H1 (cell line): Measurements from ENCODE around the gene RPLP2. TPM values are rescaled to one million over a fixed set of nuclear protein-coding genes. Genes with fewer than 3 reads are reported as not detected.

ENCODE experiments used
- CTCF ChIA-PET: fragments of 300-600 bp; sonication (Branson Sonifier 250); formaldehyde crosslinking; loops from one replicate; lab custom pipeline; 2021; ENCODE audit not compliant: partially characterized antibody; lab: Charles Lee
- POLR2A ChIA-PET: fragments of 300-600 bp; sonication (Branson Sonifier 250); formaldehyde crosslinking; loops from one replicate; lab custom pipeline; 2021; ENCODE audit warnings: inconsistent platforms; ENCODE audit not compliant: partially characterized antibody; lab: Charles Lee
- DNase-seq, 2 experiments: peaks; one replicate each; pipeline versions ENCODE4 v3.0.0 to v3.0.0-alpha.2; 2010 to 2022; ENCODE audit warnings: low spot score in 2 of 2, low read depth in 1 of 2, mixed read lengths in 1 of 2
- FAIRE-seq: peaks from 2 replicates; lab custom pipeline; 2011; peaks lifted over from hg19 to GRCh38; lab: Jason Lieb, UNC
- H2AFZ ChIP-seq: 2 replicates; pipeline ENCODE4 v1.8.1; 2012; ENCODE audit warnings: low read length, inconsistent platforms
- H2AK5ac ChIP-seq: 2 replicates; pipeline ENCODE4 v1.6.1; 2013; ENCODE audit warnings: low read depth, low read length
- H2BK120ac ChIP-seq: replicated peaks from 2 replicates; pipeline ENCODE3; 2013; ENCODE audit warnings: low read depth, low read length, inconsistent platforms
- H2BK12ac ChIP-seq: 2 replicates; pipeline ENCODE4 v1.6.1; 2013; ENCODE audit warnings: low read depth, low read length
- H2BK15ac ChIP-seq: 2 replicates; pipeline ENCODE4 v1.6.1; 2013; ENCODE audit warnings: low read length
- H2BK20ac ChIP-seq: 2 replicates; pipeline ENCODE4 v1.6.1; 2013; ENCODE audit warnings: low read length
- H2BK5ac ChIP-seq: 2 replicates; pipeline ENCODE4 v1.6.1; 2013; ENCODE audit warnings: low read depth, low read length
- H3K14ac ChIP-seq: 2 replicates; pipeline ENCODE4 v1.6.1; 2013; ENCODE audit warnings: inconsistent platforms; ENCODE audit not compliant: insufficient read length
- H3K18ac ChIP-seq: 2 replicates; pipeline ENCODE4 v1.6.1; 2013; ENCODE audit warnings: low read length; ENCODE audit errors: extremely low read depth
- H3K23ac ChIP-seq: 2 replicates; pipeline ENCODE4 v1.6.1; 2013; ENCODE audit warnings: inconsistent platforms; ENCODE audit not compliant: insufficient read length
- H3K23me2 ChIP-seq: 2 replicates; pipeline ENCODE4 v1.6.1; 2013; ENCODE audit warnings: low read depth, low read length
- H3K27ac ChIP-seq: 2 replicates; pipeline ENCODE4 v1.6.1; 2011; ENCODE audit warnings: low read depth, low read length, inconsistent platforms
- H3K27me3 ChIP-seq, 4 experiments: replicated peaks in 1 of 4; 1 replicate in 1 of 4; 2 replicates in 3 of 4; pipeline versions ENCODE4 v1.6.1 to v1.8.1; 2011 to 2013; ENCODE audit warnings: low read length in 3 of 4, mild to moderate bottlenecking in 3 of 4, inconsistent platforms in 2 of 4, mixed read lengths in 2 of 4, moderate library complexity in 1 of 4; ENCODE audit not compliant: control insufficient read depth in 3 of 4, insufficient read depth in 3 of 4; ENCODE audit errors: extremely low read depth in 1 of 4
- H3K36me3 ChIP-seq, 4 experiments: 2 replicates each; pipeline versions ENCODE4 v1.6.1 to v1.8.1; 2011 to 2013; ENCODE audit warnings: mild to moderate bottlenecking in 4 of 4, low read length in 3 of 4, moderate library complexity in 2 of 4, control low read depth in 1 of 4, inconsistent platforms in 1 of 4; ENCODE audit not compliant: insufficient read depth in 4 of 4, control insufficient read depth in 2 of 4
- H3K4ac ChIP-seq: replicated peaks from 2 replicates; pipeline ENCODE3; 2013; ENCODE audit warnings: low read length, low read depth, mixed read lengths, inconsistent platforms; ENCODE audit not compliant: insufficient read length
- H3K4me1 ChIP-seq, 4 experiments: replicated peaks in 1 of 4; 1 replicate in 1 of 4; 2 replicates in 3 of 4; pipeline versions ENCODE4 v1.6.1 to v1.8.1; 2011 to 2013; ENCODE audit warnings: low read length in 3 of 4, inconsistent platforms in 2 of 4, mixed read lengths in 1 of 4; ENCODE audit not compliant: insufficient read depth in 4 of 4, control insufficient read depth in 3 of 4
- H3K4me2 ChIP-seq, 2 experiments: 2 replicates each; pipeline versions ENCODE4 v1.6.1 to v1.8.1; 2011 to 2013; ENCODE audit warnings: low read depth in 2 of 2, low read length in 2 of 2, control low read depth in 1 of 2, inconsistent platforms in 1 of 2, mild to moderate bottlenecking in 1 of 2; ENCODE audit not compliant: insufficient read depth in 1 of 2
- H3K4me3 ChIP-seq, 4 experiments: fragments of 200-600, 300-600 bp in 1 of 4; sonication (generic), shearing (Covaris generic), sonication (Bioruptor Twin) in 1 of 4; 2 replicates each; pipeline versions ENCODE4 v1.5.1 to v1.8.1; 2011 to 2016; ENCODE audit warnings: low read length in 4 of 4, low read depth in 3 of 4, control low read depth in 2 of 4, inconsistent platforms in 2 of 4, mild to moderate bottlenecking in 2 of 4, mixed read lengths in 1 of 4, moderate library complexity in 1 of 4; ENCODE audit not compliant: insufficient read depth in 2 of 4; ENCODE audit errors: extremely low read depth in 1 of 4
- H3K56ac ChIP-seq: replicated peaks from 2 replicates; pipeline ENCODE3; 2013; ENCODE audit warnings: low read depth, mild to moderate bottlenecking, mixed read lengths, low read length, inconsistent platforms; ENCODE audit not compliant: insufficient read length
- H3K79me1 ChIP-seq: 2 replicates; pipeline ENCODE4 v1.6.1; 2013; ENCODE audit warnings: low read depth, low read length, control low read depth
- H3K79me2 ChIP-seq, 2 experiments: 2 replicates each; pipeline versions ENCODE4 v1.6.1 to v1.8.1; 2012 to 2013; ENCODE audit warnings: low read length in 2 of 2, mild to moderate bottlenecking in 2 of 2, inconsistent platforms in 1 of 2; ENCODE audit not compliant: insufficient read depth in 2 of 2, control insufficient read depth in 1 of 2
- H3K9ac ChIP-seq, 4 experiments: replicated peaks in 1 of 4; 1 replicate in 1 of 4; 2 replicates in 3 of 4; pipeline versions ENCODE4 v1.6.1 to v1.8.1; 2011 to 2013; ENCODE audit warnings: low read depth in 3 of 4, low read length in 3 of 4, control low read depth in 2 of 4, mild to moderate bottlenecking in 2 of 4, moderate library complexity in 2 of 4, inconsistent platforms in 1 of 4; ENCODE audit errors: extremely low read depth in 1 of 4
- H3K9me3 ChIP-seq, 2 experiments: 2 replicates each; pipeline versions ENCODE4 v1.6.1 to v1.8.1; 2012 to 2013; ENCODE audit warnings: mild to moderate bottlenecking in 2 of 2, moderate library complexity in 2 of 2, control low read depth in 1 of 2, inconsistent platforms in 1 of 2, low read depth in 1 of 2, low read length in 1 of 2, mixed read lengths in 1 of 2; ENCODE audit not compliant: insufficient read depth in 2 of 2
- H4K20me1 ChIP-seq, 2 experiments: replicated peaks in 1 of 2; 2 replicates each; pipeline versions ENCODE3 to v1.8.1; 2011 to 2013; ENCODE audit warnings: inconsistent platforms in 2 of 2, low read length in 2 of 2, mild to moderate bottlenecking in 1 of 2; ENCODE audit not compliant: insufficient read depth in 2 of 2, control insufficient read depth in 1 of 2
- H4K5ac ChIP-seq: 2 replicates; pipeline ENCODE4 v1.6.1; 2013; ENCODE audit warnings: low read length, low read depth, mixed read lengths, inconsistent platforms; ENCODE audit not compliant: insufficient read length
- H4K8ac ChIP-seq: 2 replicates; pipeline ENCODE4 v1.8.0; 2013; ENCODE audit warnings: mild to moderate bottlenecking, moderate library complexity, low read length, inconsistent platforms; ENCODE audit not compliant: insufficient read depth; ENCODE audit errors: extremely low read depth
- H4K91ac ChIP-seq: replicated peaks from 2 replicates; pipeline ENCODE3; 2013; ENCODE audit warnings: low read length, mixed read lengths, inconsistent platforms; ENCODE audit not compliant: insufficient read length
- BCL11A ChIP-seq, 2 experiments: IDR thresholded peaks; one replicate each; pipeline ENCODE4 v1.6.1; 2011; ENCODE audit warnings: low read depth in 2 of 2, low read length in 2 of 2, mild to moderate bottlenecking in 2 of 2
- CBX5 ChIP-seq: fragments of 300-800, 300-1000 bp; sonication (generic); IDR thresholded peaks from 2 replicates; pipeline ENCODE4 v1.7.1; 2016; ENCODE audit warnings: antibody characterized with exemption, low read length, low read depth
- CHD2 ChIP-seq: IDR thresholded peaks from 2 replicates; pipeline ENCODE4 v1.6.1; 2012; ENCODE audit warnings: low read length, improper control_type of control experiment
- EZH2 ChIP-seq: fragments of 200-600 bp; sonication (generic); IDR thresholded peaks from 2 replicates; pipeline ENCODE4 v1.7.1; 2012; ENCODE audit warnings: low read depth, mild to moderate bottlenecking, moderate library complexity, low read length, inconsistent platforms; ENCODE audit not compliant: severe bottlenecking
- HDAC2 ChIP-seq, 2 experiments: fragments of 300-600 bp in 1 of 2; sonication (generic) in 1 of 2; IDR thresholded peaks; 2 replicates each; pipeline ENCODE4 v1.6.1; 2011 to 2012; ENCODE audit warnings: low read depth in 2 of 2, low read length in 2 of 2, mild to moderate bottlenecking in 2 of 2, moderate library complexity in 2 of 2, borderline replicate concordance in 1 of 2, inconsistent platforms in 1 of 2
- SAP30 ChIP-seq: fragments of 300-600 bp; sonication (generic); IDR thresholded peaks from 2 replicates; pipeline ENCODE4 v1.7.1; 2012; ENCODE audit warnings: low read length, moderate library complexity, mild to moderate bottlenecking, inconsistent platforms; ENCODE audit not compliant: insufficient read depth, insufficient replicate concordance
- TAF7 ChIP-seq: optimal IDR thresholded peaks from 2 replicates; pipeline ENCODE3; 2011; ENCODE audit warnings: low read depth, mild to moderate bottlenecking, inconsistent platforms, low read length, moderate library complexity, borderline replicate concordance
- TEAD4 ChIP-seq: IDR thresholded peaks from 2 replicates; pipeline ENCODE4 v1.6.1; 2012; ENCODE audit warnings: low read depth, low read length, inconsistent platforms, mixed read lengths
- WGBS, 2 experiments: shearing (Covaris generic) in 1 of 2; methylation state at CpG; one replicate each; pipeline versions ENCODE4 v1.1.6 to v1.1.7; 2013 to 2015; ENCODE audit warnings: low lambda C conversion rate in 2 of 2, mixed read lengths in 2 of 2, inconsistent platforms in 1 of 2, low coverage in 1 of 2, missing lambda C conversion rate in 1 of 2; ENCODE audit not compliant: insufficient replicate concordance in 2 of 2, insufficient coverage in 1 of 2, insufficient read length in 1 of 2; ENCODE audit errors: extremely low coverage in 1 of 2, missing lambda C conversion rate in 1 of 2; 5-methylcytosine and 5-hydroxymethylcytosine counted together
- polyA plus RNA-seq, 7 experiments: library from polyadenylated mRNA; depleted of rRNA in 3 of 7; stranded (reverse) in 5 of 7; unstranded in 2 of 7; fragments of >200 nt in 5 of 7; fragments of 200-250 nt in 2 of 7; gene quantifications; 1 replicate in 5 of 7; 2 replicates in 1 of 7; 4 replicates in 1 of 7; pipeline versions ENCODE4 v1.2.1 to v1.2.3, GENCODE V29; 2011 to 2013; ENCODE audit warnings: missing spikeins in 2 of 7, mixed read lengths in 2 of 7
- total RNA-seq: library from RNA; stranded (reverse); fragmentation: NEBNext Ultra II Directional; extraction: Animal tissue kit (Norgen Biotek cat#: 25700); gene quantifications from 2 replicates; pipeline ENCODE4 v1.2.1, GENCODE V29; 2021
- TF ChIP-seq, protein P1 (sequence below): IDR thresholded peaks from 2 replicates; pipeline ENCODE4 v1.6.1; 2011; ENCODE audit warnings: low read length, improper control_type of control experiment
- TF ChIP-seq, protein P2 (sequence below): IDR thresholded peaks from 2 replicates; pipeline ENCODE4 v1.6.1; 2012; ENCODE audit warnings: low read length, inconsistent platforms

RPLP2 gene
- total and polyA plus RNA-seq, 2 of the 8 experiments (the other 6 are each of a cell fraction or from before 2014, with no cell fraction given), result 1,789 to 2,106 TPM

GRCh38 chr11:793556-793955 is 16.2 kb upstream of the RPLP2 start:
- no peak overlapping the region for H2BK20ac ChIP-seq
- no peak overlapping the region for H2BK120ac ChIP-seq
- ChIA-PET POLR2A (interaction anchor here (0.6 to 53.0 kb wide), 2 partner anchors 11 to 37 kb away, joined by 3 to 1917 read pairs; partner anchors contain the start of genes CD151, CRACR2B, PNPLA2 and POLR2L), CTCF (interaction anchor here (1.0 to 2.2 kb wide), 2 partner anchors 10 to 18 kb away, joined by 3 to 10 read pairs; no protein-coding TSS in a partner anchor)
- no peak overlapping the region for H3K23ac ChIP-seq
- no peak overlapping the region for H3K4me3 ChIP-seq
- no peak overlapping the region for H3K4me2 ChIP-seq
- peaks cover 4 to 34% (median 24%) of the 10 kb centered on the region in 4 experiments for H3K4me1 ChIP-seq
- H2AK5ac ChIP-seq, result no peak overlapping the region
- H3K4ac ChIP-seq, result no peak overlapping the region
- no peaks in the 10 kb centered on the region for H3K9me3 ChIP-seq
- FAIRE-seq (no peak), DNase-seq (no peak)
- H2BK12ac ChIP-seq, result no peak overlapping the region
- no peak overlapping the region for H4K8ac ChIP-seq
- H2AFZ ChIP-seq, result no peak overlapping the region
- no peak overlapping the region for H3K56ac ChIP-seq
- no peak overlapping the region for H3K9ac ChIP-seq
- H3K79me1 ChIP-seq, result 0 out of 2 replicates have a peak, but pooled peaks cover 7% of the 10 kb centered on the region
- no peak overlapping the region for H3K14ac ChIP-seq
- no peak overlapping the region for H3K27ac ChIP-seq
- H3K79me2 ChIP-seq, result peaks cover 0 to 5% of the 10 kb centered on the region in 2 experiments; a peak in 1 of 4 replicates
- H3K18ac ChIP-seq, result no peak overlapping the region
- no peaks in the 10 kb centered on the region for H3K27me3 ChIP-seq
- 82% methylated on average over 7 of the region's 7 CpGs; no CpG with 5 or more reads in 1 of the 2 experiments for WGBS, 2 experiments
- no peak overlapping the region for H2BK5ac ChIP-seq
- peaks cover 2 to 12% of the 10 kb centered on the region in 2 experiments for H4K20me1 ChIP-seq
- H3K23me2 ChIP-seq, result peaks cover 7% of the 10 kb centered on the region
- H2BK15ac ChIP-seq, result no peak overlapping the region
- H3K36me3 ChIP-seq, result peaks cover 0 to 12% (median 0%) of the 10 kb centered on the region in 4 experiments; a peak in 3 of 8 replicates
- no peak overlapping the region for H4K91ac ChIP-seq
- no peak overlapping the region for H4K5ac ChIP-seq
- TF ChIP-seq SAP30 (no peak), CHD2 (no peak), HDAC2 (IDR thresholded peaks at IDR 0.05; ENCODE audit: borderline replicate concordance in 1 of 2, low read depth in 2 of 2, low read length in 2 of 2) (no peak), CBX5 (no peak), TEAD4 (no peak), EZH2 (no peak), BCL11A (IDR thresholded peaks at IDR 0.05; ENCODE audit: low read depth in 2 of 2, low read length in 2 of 2) (no peak), TAF7 (no peak)
- TF ChIP-seq, protein P1, sequence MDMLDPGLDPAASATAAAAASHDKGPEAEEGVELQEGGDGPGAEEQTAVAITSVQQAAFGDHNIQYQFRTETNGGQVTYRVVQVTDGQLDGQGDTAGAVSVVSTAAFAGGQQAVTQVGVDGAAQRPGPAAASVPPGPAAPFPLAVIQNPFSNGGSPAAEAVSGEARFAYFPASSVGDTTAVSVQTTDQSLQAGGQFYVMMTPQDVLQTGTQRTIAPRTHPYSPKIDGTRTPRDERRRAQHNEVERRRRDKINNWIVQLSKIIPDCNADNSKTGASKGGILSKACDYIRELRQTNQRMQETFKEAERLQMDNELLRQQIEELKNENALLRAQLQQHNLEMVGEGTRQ, result no peak
- TF ChIP-seq, protein P2, sequence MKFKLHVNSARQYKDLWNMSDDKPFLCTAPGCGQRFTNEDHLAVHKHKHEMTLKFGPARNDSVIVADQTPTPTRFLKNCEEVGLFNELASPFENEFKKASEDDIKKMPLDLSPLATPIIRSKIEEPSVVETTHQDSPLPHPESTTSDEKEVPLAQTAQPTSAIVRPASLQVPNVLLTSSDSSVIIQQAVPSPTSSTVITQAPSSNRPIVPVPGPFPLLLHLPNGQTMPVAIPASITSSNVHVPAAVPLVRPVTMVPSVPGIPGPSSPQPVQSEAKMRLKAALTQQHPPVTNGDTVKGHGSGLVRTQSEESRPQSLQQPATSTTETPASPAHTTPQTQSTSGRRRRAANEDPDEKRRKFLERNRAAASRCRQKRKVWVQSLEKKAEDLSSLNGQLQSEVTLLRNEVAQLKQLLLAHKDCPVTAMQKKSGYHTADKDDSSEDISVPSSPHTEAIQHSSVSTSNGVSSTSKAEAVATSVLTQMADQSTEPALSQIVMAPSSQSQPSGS, result no peak
